ENCODE results near the gene HOXC10.

The HOXC10 gene

GRCh38 chr12:53965281-53966084 lies 19.5 kb upstream of the HOXC10 start:
- no peak for DNase-seq

GRCh38 chr12:53966085-53966384 lies 18.9 kb upstream of the HOXC10 start:
- no peak for DNase-seq

- DNase-seq, result no peak
Observed at GRCh38 chr12:53966385-53967133, 18.4 kb upstream of the HOXC10 start.

GRCh38 chr12:53967421-53967925 lies 17.5 kb upstream of the HOXC10 start:
- no peak for DNase-seq

- no peak for DNase-seq
Observed at GRCh38 chr12:53968214-53969127, 16.5 kb upstream of the HOXC10 start.

GRCh38 chr12:53969588-53970259 lies 15.2 kb upstream of the HOXC10 start:
- DNase-seq, result no peak

- DNase-seq, result no peak
Observed at GRCh38 chr12:53970451-53970850, 14.5 kb upstream of the HOXC10 start.

- no peak for DNase-seq
Observed at GRCh38 chr12:53971129-53971528, 13.8 kb upstream of the HOXC10 start.

GRCh38 chr12:53971686-53972085 lies 13.3 kb upstream of the HOXC10 start:
- no peak for DNase-seq

- no peak for DNase-seq
Observed at GRCh38 chr12:53972152-53972702, 12.7 kb upstream of the HOXC10 start.

GRCh38 chr12:53972722-53973235 lies 12.2 kb upstream of the HOXC10 start, which contains the start of gene HOXC11:
Gene HOXC11 (plus strand): TSS chr12:53973126. CDS start chr12:53973242, 116 bp downstream.
- DNase-seq, result no peak

- DNase-seq, result no peak
Observed at GRCh38 chr12:53973236-53974042, 11.5 kb upstream of the HOXC10 start.

- peak in 1 of 2 experiments; percentile 22 for DNase-seq
Observed at GRCh38 chr12:53974084-53975063, 10.6 kb upstream of the HOXC10 start, which contains the start of gene HOTAIR. Gene HOTAIR (minus strand): TSS chr12:53974954.

- no peak for DNase-seq
Observed at GRCh38 chr12:53975064-53975471, 9.9 kb upstream of the HOXC10 start.

- no peak for DNase-seq
Observed at GRCh38 chr12:53975479-53976152, 9.3 kb upstream of the HOXC10 start.

GRCh38 chr12:53976172-53976822 lies 8.6 kb upstream of the HOXC10 start:
- DNase-seq, result no peak

GRCh38 chr12:53976823-53977595 lies 7.9 kb upstream of the HOXC10 start:
- DNase-seq, result no peak
